DOHH2 (cell line): ENCODE data around the gene UBTD1.

ENCODE experiments used
- EZH2phosphoT487 ChIP-seq: fragments of 200-600 bp; sonication (generic); IDR thresholded peaks from 2 replicates; pipeline ENCODE4 v1.6.1; 2017; ENCODE audit warnings: borderline replicate concordance, mild to moderate bottlenecking, antibody characterized with exemption, low read length, moderate library complexity, mixed read lengths
- TF ChIP-seq, protein P1 (sequence below): fragments of 200-600 bp; sonication (generic); IDR thresholded peaks from one replicate; pipeline ENCODE4 v1.5.1; 2014; ENCODE audit warnings: antibody characterized with exemption, mild to moderate bottlenecking, low read depth, low read length; ENCODE audit not compliant: poor library complexity, severe bottlenecking

- TF ChIP-seq, protein P1, sequence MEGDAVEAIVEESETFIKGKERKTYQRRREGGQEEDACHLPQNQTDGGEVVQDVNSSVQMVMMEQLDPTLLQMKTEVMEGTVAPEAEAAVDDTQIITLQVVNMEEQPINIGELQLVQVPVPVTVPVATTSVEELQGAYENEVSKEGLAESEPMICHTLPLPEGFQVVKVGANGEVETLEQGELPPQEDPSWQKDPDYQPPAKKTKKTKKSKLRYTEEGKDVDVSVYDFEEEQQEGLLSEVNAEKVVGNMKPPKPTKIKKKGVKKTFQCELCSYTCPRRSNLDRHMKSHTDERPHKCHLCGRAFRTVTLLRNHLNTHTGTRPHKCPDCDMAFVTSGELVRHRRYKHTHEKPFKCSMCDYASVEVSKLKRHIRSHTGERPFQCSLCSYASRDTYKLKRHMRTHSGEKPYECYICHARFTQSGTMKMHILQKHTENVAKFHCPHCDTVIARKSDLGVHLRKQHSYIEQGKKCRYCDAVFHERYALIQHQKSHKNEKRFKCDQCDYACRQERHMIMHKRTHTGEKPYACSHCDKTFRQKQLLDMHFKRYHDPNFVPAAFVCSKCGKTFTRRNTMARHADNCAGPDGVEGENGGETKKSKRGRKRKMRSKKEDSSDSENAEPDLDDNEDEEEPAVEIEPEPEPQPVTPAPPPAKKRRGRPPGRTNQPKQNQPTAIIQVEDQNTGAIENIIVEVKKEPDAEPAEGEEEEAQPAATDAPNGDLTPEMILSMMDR = no peak
- no peak for TF ChIP-seq EZH2phosphoT487
Observed at GRCh38 chr10:97566336-97566996, 67.7 kb downstream of the UBTD1 start.
